Mesenchymal stem cell (in vitro differentiated cells and primary cell): ENCODE results near the gene ASTN2.
A peak's percentile ranks its signal among the peaks of the same experiment; 100 is the strongest.

Experiments used
- DNase-seq: peaks from one replicate; pipeline ENCODE4 v3.0.0-alpha.2; 2013
- H2AFZ ChIP-seq: one replicate; pipeline ENCODE4 v1.6.1; 2013; ENCODE audit warnings: low read depth, mild to moderate bottlenecking, control low read depth, inconsistent platforms, low read length, moderate library complexity
- H2AK5ac ChIP-seq: 2 replicates; pipeline ENCODE4 v1.6.1; 2013; ENCODE audit warnings: low read length, moderate library complexity, mild to moderate bottlenecking, inconsistent platforms; ENCODE audit not compliant: severe bottlenecking
- H2BK120ac ChIP-seq: one replicate; pipeline ENCODE4 v1.6.1; 2013; ENCODE audit warnings: low read depth, mild to moderate bottlenecking, inconsistent platforms, low read length, moderate library complexity
- H2BK12ac ChIP-seq, 2 experiments: one replicate each; pipeline ENCODE4 v1.6.1; 2013; ENCODE audit warnings: inconsistent platforms in 2 of 2, low read length in 2 of 2, mild to moderate bottlenecking in 2 of 2, moderate library complexity in 2 of 2, control low read depth in 1 of 2
- H2BK15ac ChIP-seq: one replicate; pipeline ENCODE4 v1.6.1; 2013; ENCODE audit warnings: mild to moderate bottlenecking, low read depth, inconsistent platforms; ENCODE audit not compliant: poor library complexity, severe bottlenecking
- H2BK5ac ChIP-seq: 2 replicates; pipeline ENCODE4 v1.6.1; 2013; ENCODE audit warnings: low read depth, mild to moderate bottlenecking, low read length, control low read depth, inconsistent platforms; ENCODE audit not compliant: poor library complexity, severe bottlenecking
- H3K14ac ChIP-seq, 2 experiments: one replicate each; pipeline ENCODE4 v1.6.1; 2013; ENCODE audit warnings: inconsistent platforms in 2 of 2, low read length in 2 of 2, control low read depth in 1 of 2, mild to moderate bottlenecking in 1 of 2, moderate library complexity in 1 of 2
- H3K18ac ChIP-seq, 2 experiments: one replicate each; pipeline ENCODE4 v1.6.1; 2013; ENCODE audit warnings: inconsistent platforms in 2 of 2, low read length in 2 of 2, control low read depth in 1 of 2, low read depth in 1 of 2, mild to moderate bottlenecking in 1 of 2
- H3K23ac ChIP-seq, 2 experiments: one replicate each; pipeline ENCODE4 v1.6.1; 2013; ENCODE audit warnings: inconsistent platforms in 2 of 2, low read length in 2 of 2, mild to moderate bottlenecking in 2 of 2, moderate library complexity in 2 of 2, control low read depth in 1 of 2
- H3K27ac ChIP-seq: 2 replicates; pipeline ENCODE4 v1.5.1; 2013; ENCODE audit warnings: mild to moderate bottlenecking, moderate library complexity, low read length, control low read depth, inconsistent platforms; ENCODE audit not compliant: poor library complexity, severe bottlenecking
- H3K27me3 ChIP-seq, 2 experiments: 2 replicates each; pipeline versions ENCODE4 v1.6.1 to v1.7.0; 2013; ENCODE audit warnings: low read length in 2 of 2, mild to moderate bottlenecking in 2 of 2, moderate library complexity in 2 of 2, control low read depth in 1 of 2, inconsistent platforms in 1 of 2; ENCODE audit not compliant: control insufficient read depth in 1 of 2, insufficient read depth in 1 of 2
- H3K36me3 ChIP-seq, 2 experiments: 2 replicates each; pipeline versions ENCODE4 v1.6.1 to v1.7.0; 2013; ENCODE audit warnings: low read length in 2 of 2, control low read depth in 1 of 2, inconsistent platforms in 1 of 2, low read depth in 1 of 2, mild to moderate bottlenecking in 1 of 2; ENCODE audit not compliant: insufficient read depth in 2 of 2, control insufficient read depth in 1 of 2
- H3K4ac ChIP-seq, 2 experiments: one replicate each; pipeline ENCODE4 v1.6.1; 2013; ENCODE audit warnings: inconsistent platforms in 2 of 2, low read length in 2 of 2, mild to moderate bottlenecking in 2 of 2, moderate library complexity in 2 of 2, control low read depth in 1 of 2, low read depth in 1 of 2
- H3K4me1 ChIP-seq: 2 replicates; pipeline ENCODE4 v1.6.1; 2013; ENCODE audit warnings: low read depth, low read length, control low read depth; ENCODE audit not compliant: control insufficient read depth, insufficient read depth
- H3K4me2 ChIP-seq: 2 replicates; pipeline ENCODE4 v1.6.1; 2013; ENCODE audit warnings: low read length, mild to moderate bottlenecking, inconsistent platforms; ENCODE audit not compliant: poor library complexity, severe bottlenecking
- H3K4me3 ChIP-seq, 2 experiments: 2 replicates each; pipeline versions ENCODE4 v1.5.1 to v1.7.0; 2013; ENCODE audit warnings: low read length in 2 of 2, mild to moderate bottlenecking in 2 of 2, control low read depth in 1 of 2, low read depth in 1 of 2; ENCODE audit not compliant: insufficient read depth in 1 of 2
- H3K79me1 ChIP-seq: replicated peaks from 2 replicates; pipeline ENCODE4 v1.6.1; 2013; ENCODE audit warnings: mild to moderate bottlenecking, control low read depth, low read length, inconsistent platforms; ENCODE audit not compliant: poor library complexity, severe bottlenecking
- H3K9ac ChIP-seq: 2 replicates; pipeline ENCODE4 v1.7.0; 2013; ENCODE audit warnings: mild to moderate bottlenecking, low read length, moderate library complexity
- H3K9me3 ChIP-seq: 2 replicates; pipeline ENCODE4 v1.7.0; 2013; ENCODE audit warnings: mild to moderate bottlenecking, low read length; ENCODE audit not compliant: control insufficient read depth
- H4K8ac ChIP-seq: one replicate; pipeline ENCODE4 v1.6.1; 2013; ENCODE audit warnings: inconsistent platforms, mild to moderate bottlenecking, low read length, moderate library complexity
- H4K91ac ChIP-seq: one replicate; pipeline ENCODE4 v1.6.1; 2013; ENCODE audit warnings: mild to moderate bottlenecking, low read length, inconsistent platforms
- WGBS: methylation state at CpG from one replicate; pipeline ENCODE4 v1.1.7; 2013; ENCODE audit warnings: mixed read lengths; 5-methylcytosine and 5-hydroxymethylcytosine counted together

The ASTN2 gene

GRCh38 chr9:117104206-117104605 is 310.7 kb downstream of the ASTN2 start:
- Histone ChIP-seq H2AFZ (no peak overlapping the region), H3K36me3 (no peaks in the 10 kb centered on the region), H3K27ac (no peak overlapping the region), H3K9me3 (no peaks in the 10 kb centered on the region), H3K23ac (no peak overlapping the region), H3K4me2 (no peak overlapping the region), H2BK15ac (no peak overlapping the region), H2BK120ac (no peak overlapping the region), H3K4me3 (no peak overlapping the region), H2BK5ac (no peak overlapping the region), H2AK5ac (no peak overlapping the region), H3K4me1 (no peaks in the 10 kb centered on the region), H3K4ac (no peak overlapping the region), H3K14ac (no peak overlapping the region), H3K9ac (no peak overlapping the region), H2BK12ac (no peak overlapping the region), H4K91ac (no peak overlapping the region), H3K18ac (no peak overlapping the region), H3K27me3 (no peaks in the 10 kb centered on the region), H3K79me1 (no peaks in the 10 kb centered on the region), H4K8ac (no peak overlapping the region)
- no CpG with 5 or more reads among the region's 1 CpG for WGBS
- DNase-seq = no peak

DNA sequence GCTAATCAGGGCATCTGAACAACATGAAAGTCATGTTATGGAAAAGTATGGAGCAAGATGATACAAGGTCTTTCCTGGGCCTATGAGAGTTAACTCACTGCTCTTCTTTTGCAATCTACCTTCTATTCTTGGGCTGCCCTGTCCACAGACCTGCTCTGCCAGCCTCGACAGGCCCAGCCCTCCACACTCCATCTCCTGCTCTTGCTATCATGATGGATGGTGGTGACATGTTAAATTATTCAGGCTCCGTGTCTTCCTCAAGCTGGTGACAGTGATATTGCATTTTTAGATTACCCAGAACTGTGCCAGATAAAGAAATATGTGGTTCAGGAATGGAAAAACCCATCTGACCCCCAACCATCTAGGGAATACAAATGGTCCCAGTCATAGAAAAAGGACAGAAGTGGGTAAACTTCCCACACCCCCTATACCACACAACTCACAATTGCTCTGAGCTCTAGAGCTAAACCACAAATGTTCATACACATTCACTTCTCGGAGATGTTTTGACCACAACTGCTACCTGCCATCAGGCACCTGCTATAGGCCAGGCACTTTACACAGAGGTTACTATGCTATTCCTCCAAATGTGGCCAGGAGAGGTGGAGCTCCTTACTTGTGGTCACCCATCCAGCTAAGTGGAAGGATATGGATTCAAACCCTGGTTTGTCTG is 311.3 kb downstream of the ASTN2 start:
- no peak overlapping the region for H2BK12ac ChIP-seq
- 69% methylated on average over 1 of the region's 3 CpGs for WGBS

DNA sequence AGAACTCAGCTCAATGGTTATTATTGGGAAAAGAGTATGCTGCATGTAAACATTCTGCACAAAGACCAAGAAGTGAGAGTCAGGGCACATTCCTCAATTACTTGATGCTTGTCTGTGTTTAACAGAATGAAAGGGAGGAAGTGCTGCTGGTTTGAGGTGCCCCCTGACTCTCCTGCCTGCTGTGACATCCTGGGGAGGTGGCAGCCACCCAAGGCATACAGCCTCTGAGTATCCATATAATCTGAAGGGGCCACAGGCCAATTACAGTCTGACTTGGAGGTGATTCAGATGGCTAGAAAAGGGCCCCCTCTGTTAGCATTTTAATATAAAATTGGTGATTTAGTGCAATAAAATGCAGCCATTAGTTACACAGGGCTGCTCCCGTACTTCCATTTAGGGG is 313.8 kb downstream of the ASTN2 start:
- no peaks in the 10 kb centered on the region for H3K79me1 ChIP-seq
- H3K27me3 ChIP-seq = no peaks in the 10 kb centered on the region
- no peak for DNase-seq
- peak overlapping the region in 1 of 2 experiments; percentile 34 for H3K18ac ChIP-seq
- H3K9me3 ChIP-seq = no peaks in the 10 kb centered on the region
- no peak overlapping the region for H2BK5ac ChIP-seq
- no peaks in the 10 kb centered on the region for H3K4me1 ChIP-seq
- H3K9ac ChIP-seq = no peak overlapping the region
- H3K4me2 ChIP-seq = no peak overlapping the region
- H2BK15ac ChIP-seq = no peak overlapping the region
- H2AK5ac ChIP-seq = no peak overlapping the region
- WGBS = 92% methylated on average over 1 of the region's 1 CpG
- no peak overlapping the region for H3K4ac ChIP-seq
- H4K8ac ChIP-seq = no peak overlapping the region
- no peak overlapping the region for H2BK120ac ChIP-seq
- no peak overlapping the region for H3K4me3 ChIP-seq
- H2BK12ac ChIP-seq = no peak overlapping the region
- H4K91ac ChIP-seq = no peak overlapping the region
- no peaks in the 10 kb centered on the region for H3K36me3 ChIP-seq
- no peak overlapping the region for H3K27ac ChIP-seq
- H3K14ac ChIP-seq = no peak overlapping the region
- H3K23ac ChIP-seq = no peak overlapping the region
- no peak overlapping the region for H2AFZ ChIP-seq

More for the DNA sequence above, 311.3 kb downstream of the ASTN2 start:
- H3K18ac ChIP-seq = no peak overlapping the region
- H3K36me3 ChIP-seq = no peaks in the 10 kb centered on the region
- no peak overlapping the region for H2BK120ac ChIP-seq
- no peaks in the 10 kb centered on the region for H3K79me1 ChIP-seq
- H3K4me1 ChIP-seq = no peaks in the 10 kb centered on the region
- H3K14ac ChIP-seq = no peak overlapping the region
- no peak overlapping the region for H2BK15ac ChIP-seq
- H3K27ac ChIP-seq = no peak overlapping the region
- no peaks in the 10 kb centered on the region for H3K27me3 ChIP-seq
- H3K4ac ChIP-seq = no peak overlapping the region
- H3K4me2 ChIP-seq = no peak overlapping the region
- no peak overlapping the region for H2AK5ac ChIP-seq
- H2AFZ ChIP-seq = no peak overlapping the region
- H2BK5ac ChIP-seq = no peak overlapping the region
- H3K23ac ChIP-seq = no peak overlapping the region
- no peaks in the 10 kb centered on the region for H3K9me3 ChIP-seq
- no peak for DNase-seq
- no peak overlapping the region for H4K91ac ChIP-seq
- H3K9ac ChIP-seq = no peak overlapping the region
- H3K4me3 ChIP-seq = no peak overlapping the region
- no peak overlapping the region for H4K8ac ChIP-seq

GRCh38 chr9:117098331-117098730 is 316.5 kb downstream of the ASTN2 start:
- Histone ChIP-seq H3K23ac (no peak overlapping the region), H3K9me3 (no peaks in the 10 kb centered on the region), H3K14ac (no peak overlapping the region), H3K4me1 (peaks cover 2% of the 10 kb centered on the region), H3K4ac (no peak overlapping the region), H3K27me3 (no peaks in the 10 kb centered on the region), H3K9ac (no peak overlapping the region), H4K8ac (no peak overlapping the region), H2BK15ac (no peak overlapping the region), H3K36me3 (no peaks in the 10 kb centered on the region), H3K18ac (no peak overlapping the region), H4K91ac (no peak overlapping the region), H3K4me2 (no peak overlapping the region), H3K27ac (no peak overlapping the region), H2BK12ac (no peak overlapping the region), H2AK5ac (no peak overlapping the region), H3K4me3 (no peak overlapping the region), H2BK5ac (no peak overlapping the region), H2AFZ (no peak overlapping the region), H3K79me1 (no peaks in the 10 kb centered on the region), H2BK120ac (no peak overlapping the region)
- no peak for DNase-seq
- WGBS = 73% methylated on average over 3 of the region's 3 CpGs
